Central memory CD8-positive, alpha-beta T cell (primary cell): ENCODE results near the gene RACK1.
"Not testable (repeated sequence)": the region's sequence is repeated elsewhere in the genome, so short reads cannot be mapped to it uniquely, and the experiment has no call there.

Experiments used
- ATAC-seq: fragments of 150-1000 bp; cut with Tn5 transposase; replicated peaks from 2 replicates; pipeline ENCODE4 v1.10.0; 2022; ENCODE audit warnings: mild to moderate bottlenecking, moderate FRiP score, moderate number of reproducible peaks; ENCODE audit not compliant: poor library complexity, severe bottlenecking; ENCODE audit errors: extremely low read depth
- DNase-seq, 2 donors: peaks; one replicate each; pipeline ENCODE4 v3.0.0; 2021; ENCODE audit warnings: low spot score in 2 of 2
- H3K27ac Mint-ChIP-seq: one replicate; pipeline ENCODE4 v1.8.0; 2022; ENCODE audit warnings: low read depth, mild to moderate bottlenecking, moderate library complexity, mixed read lengths
- H3K27me3 Mint-ChIP-seq: one replicate; pipeline ENCODE4 v1.8.0; 2022; ENCODE audit warnings: mixed read lengths
- H3K36me3 Mint-ChIP-seq: one replicate; pipeline ENCODE4 v1.8.0; 2022; ENCODE audit warnings: mild to moderate bottlenecking, moderate library complexity, mixed read lengths; ENCODE audit not compliant: insufficient read depth
- H3K4me1 Mint-ChIP-seq: one replicate; pipeline ENCODE4 v1.8.0; 2022; ENCODE audit warnings: mixed read lengths
- H3K4me3 Mint-ChIP-seq: one replicate; pipeline ENCODE4 v1.8.0; 2022; ENCODE audit warnings: mild to moderate bottlenecking, moderate library complexity, mixed read lengths
- H3K9me3 Mint-ChIP-seq: one replicate; pipeline ENCODE4 v1.8.0; 2022; ENCODE audit warnings: mixed read lengths

RACK1 gene

DNA sequence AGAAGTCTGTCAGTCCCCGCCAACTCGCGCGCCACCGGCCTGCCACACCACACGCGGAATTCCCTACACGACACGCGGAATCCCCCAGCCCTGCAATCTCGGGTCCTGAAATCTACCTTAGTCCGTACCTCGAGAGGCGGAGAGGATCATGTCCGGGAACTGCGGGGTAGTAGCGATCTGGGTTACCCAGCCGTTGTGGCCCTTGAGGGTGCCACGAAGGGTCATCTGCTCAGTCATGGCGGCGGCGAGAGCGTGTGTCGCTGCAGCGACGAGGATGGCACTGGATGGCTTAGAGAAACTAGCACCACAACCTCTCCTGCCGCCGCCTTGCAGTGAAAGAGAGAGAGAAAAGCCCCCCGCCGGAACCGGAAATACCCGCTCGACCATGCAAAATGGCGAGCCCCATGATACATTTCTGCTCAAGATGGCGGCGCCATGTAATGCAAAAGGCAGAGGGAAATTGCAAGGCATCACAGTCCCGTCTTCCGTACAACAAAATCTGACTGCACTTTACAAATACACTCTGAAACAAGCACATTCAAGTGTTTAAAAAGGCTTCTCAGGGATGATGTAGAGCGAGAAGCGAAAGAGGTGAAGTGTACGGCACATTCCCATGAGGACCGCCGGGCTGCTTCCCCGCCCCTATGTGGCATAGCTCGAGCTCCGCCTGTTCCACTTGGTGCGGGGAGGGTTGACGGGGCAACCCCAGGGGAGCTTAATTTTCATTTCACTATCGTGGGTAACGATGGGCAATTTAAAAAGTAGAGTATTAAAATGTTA lies at the start of gene RACK1:
Gene RACK1 (minus strand): TSS at position 343 of the 780 bp plus-strand sequence. CDS start 106 bp downstream, at position 237.
- Mint-ChIP-seq H3K27me3 (no peaks in the 10 kb centered on the region), H3K4me3 (peak within 1 kb of the TSS; percentile 98), H3K27ac (peak within 1 kb of the TSS; percentile 96), H3K4me1 (peaks cover 67% of the 10 kb centered on the region), H3K9me3 (no peaks in the 10 kb centered on the region), H3K36me3 (peaks cover 61% of the 10 kb centered on the region)
- ATAC-seq, result peak; percentile 69
- DNase-seq, result peak; percentile 82

DNA sequence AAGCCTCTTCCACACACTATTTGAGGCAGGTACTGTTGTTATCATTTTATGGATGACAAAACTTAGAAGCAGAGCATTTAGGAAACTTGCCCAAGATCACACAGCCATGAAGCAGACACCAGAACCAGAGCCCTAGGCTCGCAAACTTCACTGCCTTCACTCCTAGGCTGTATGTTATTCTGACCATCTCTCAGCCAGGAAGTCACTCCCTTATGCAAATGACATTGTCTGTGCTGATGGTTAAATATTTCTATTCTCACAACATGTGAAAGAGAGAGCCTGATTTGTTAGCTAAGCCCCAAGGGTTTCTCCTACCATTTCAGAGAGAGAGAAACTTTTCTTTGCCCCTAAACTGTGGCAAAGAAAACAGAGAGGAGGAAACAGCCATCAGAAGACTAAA lies 43.6 kb upstream of the RACK1 start:
- not testable (repeated sequence) for H3K27ac Mint-ChIP-seq, H3K36me3 Mint-ChIP-seq, H3K27me3 Mint-ChIP-seq, DNase-seq, H3K4me1 Mint-ChIP-seq, ATAC-seq, H3K9me3 Mint-ChIP-seq, H3K4me3 Mint-ChIP-seq

DNA sequence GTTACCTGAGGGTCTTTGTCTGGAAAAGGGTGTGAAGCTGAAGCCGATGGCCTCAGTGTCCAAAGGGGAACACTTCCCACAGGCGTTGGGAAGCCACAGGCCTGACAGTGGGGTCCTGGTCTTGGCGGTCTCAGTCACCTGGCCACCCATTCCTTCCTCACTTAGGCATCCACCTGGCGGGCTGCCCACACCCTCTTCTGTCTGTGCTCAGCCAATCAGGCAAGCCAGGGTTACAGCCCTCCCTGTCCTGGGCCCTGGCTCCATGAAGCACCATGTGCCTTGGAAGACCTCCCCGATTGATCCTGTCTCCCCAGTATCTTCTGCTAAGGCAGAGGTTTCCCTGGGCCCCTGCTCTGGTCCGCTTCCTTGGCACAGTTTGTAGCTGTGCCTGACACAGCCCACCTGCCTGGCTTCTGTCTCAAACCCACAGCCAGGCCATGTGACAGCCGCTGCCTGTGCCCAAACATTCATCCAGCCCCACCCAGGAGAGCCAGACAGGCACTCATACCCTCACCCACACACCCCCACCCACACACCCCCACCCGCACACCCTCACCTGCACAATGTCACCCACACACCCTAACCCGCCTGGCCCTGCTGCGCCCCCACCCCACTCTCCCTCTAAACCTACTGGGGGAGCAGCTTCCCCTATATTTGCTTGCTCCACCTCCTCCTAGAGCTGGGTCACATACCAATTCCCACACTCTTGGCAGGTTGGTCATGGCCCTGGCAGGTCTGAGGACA lies 42.4 kb upstream of the RACK1 start:
- not testable (repeated sequence) for H3K27me3 Mint-ChIP-seq, DNase-seq, H3K4me3 Mint-ChIP-seq, H3K9me3 Mint-ChIP-seq, ATAC-seq, H3K4me1 Mint-ChIP-seq, H3K27ac Mint-ChIP-seq, H3K36me3 Mint-ChIP-seq

DNA sequence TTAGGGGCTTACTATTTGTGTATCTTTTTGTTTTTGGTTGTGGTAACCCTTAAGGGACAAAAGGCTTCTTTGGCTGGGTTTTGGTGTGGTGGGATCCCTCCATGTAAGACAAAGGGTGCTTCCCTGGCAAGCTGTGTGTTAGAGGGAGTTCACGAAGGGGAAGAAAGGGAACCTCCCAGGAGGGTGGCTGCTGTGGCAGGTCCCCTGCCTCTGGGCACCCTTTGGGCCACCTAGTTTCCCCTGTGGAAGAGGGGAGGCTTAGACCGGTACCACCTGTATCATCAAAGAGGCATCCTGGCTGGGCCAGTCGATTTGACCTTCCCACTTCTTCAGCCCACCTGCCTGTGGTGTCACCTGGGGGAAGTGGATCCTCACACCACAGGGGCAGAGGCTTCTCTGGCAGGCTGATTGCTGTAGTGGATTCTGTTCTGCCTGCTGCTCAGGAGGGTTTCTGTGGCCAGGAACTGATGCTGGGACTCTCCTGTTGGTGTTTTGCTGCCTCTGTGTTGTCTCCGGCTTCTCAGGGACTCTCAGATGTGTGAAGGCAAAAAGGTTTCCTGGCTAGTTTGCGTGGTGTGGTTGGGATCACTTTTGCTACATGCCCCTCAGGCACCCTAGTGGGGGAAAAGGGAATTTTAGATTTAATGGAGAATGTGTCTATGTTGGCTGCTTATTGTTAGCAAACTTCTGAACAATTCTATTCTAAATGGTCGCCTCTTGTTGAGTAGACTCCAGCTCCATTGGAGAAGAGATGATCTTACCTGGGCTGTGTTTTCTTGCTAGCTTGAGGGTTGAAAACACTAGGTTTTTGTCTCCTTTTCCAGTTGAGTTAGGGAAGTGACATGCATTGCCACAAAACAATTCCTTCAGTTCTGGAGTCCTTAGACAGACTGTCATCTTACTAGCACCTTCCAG lies 40.4 kb upstream of the RACK1 start:
- DNase-seq, H3K4me1 Mint-ChIP-seq, ATAC-seq, H3K4me3 Mint-ChIP-seq, H3K9me3 Mint-ChIP-seq, H3K27ac Mint-ChIP-seq, H3K27me3 Mint-ChIP-seq, H3K36me3 Mint-ChIP-seq: not testable (repeated sequence)

DNA sequence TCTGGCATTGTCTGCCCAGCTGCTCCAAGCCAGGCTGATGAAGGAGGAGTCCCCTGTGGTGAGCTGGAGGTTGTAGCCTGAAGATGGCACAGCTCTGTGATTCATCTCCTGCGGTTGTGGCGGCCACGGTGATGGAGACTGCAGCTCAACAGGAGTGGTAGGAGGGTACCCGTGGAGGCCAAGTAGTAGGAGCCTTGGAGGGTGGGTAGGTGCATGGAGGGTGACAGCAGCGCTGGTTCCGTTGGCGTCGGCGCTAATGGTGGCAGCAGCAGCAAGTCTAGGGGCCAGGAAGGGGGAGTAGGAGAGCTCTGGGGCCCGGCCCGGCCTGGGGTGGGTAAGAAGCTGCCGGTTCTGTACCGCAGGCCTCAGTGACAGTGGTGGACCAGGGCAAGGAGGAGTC lies 39.6 kb upstream of the RACK1 start:
- no peaks in the 10 kb centered on the region for H3K27me3 Mint-ChIP-seq
- no peaks in the 10 kb centered on the region for H3K36me3 Mint-ChIP-seq
- H3K4me1 Mint-ChIP-seq, result no peaks in the 10 kb centered on the region
- DNase-seq (no peak), ATAC-seq (no peak)
- H3K27ac Mint-ChIP-seq, result no peak overlapping the region
- no peak overlapping the region for H3K4me3 Mint-ChIP-seq
- no peaks in the 10 kb centered on the region for H3K9me3 Mint-ChIP-seq

DNA sequence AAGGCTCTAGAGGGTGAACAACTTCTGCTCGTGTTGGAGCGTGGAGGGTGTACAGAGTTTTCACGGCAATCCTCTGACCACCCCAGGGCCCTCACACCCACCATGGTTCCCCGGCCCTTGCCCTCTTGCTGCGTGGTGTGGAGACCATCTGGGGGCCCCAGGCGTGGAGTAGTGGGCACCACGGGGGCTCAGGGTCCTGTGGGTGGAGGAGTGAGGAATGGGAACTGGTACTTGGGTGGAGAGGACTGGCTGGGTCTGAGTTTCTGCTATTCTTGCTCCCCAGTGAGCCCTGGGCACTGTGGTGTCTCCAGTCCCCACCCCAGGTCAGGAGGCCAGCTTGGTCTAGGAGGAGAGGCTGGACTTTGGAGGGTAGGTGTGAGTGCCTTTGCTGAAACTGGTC lies 39.2 kb upstream of the RACK1 start:
- Mint-ChIP-seq H3K27me3 (no peaks in the 10 kb centered on the region), H3K9me3 (no peaks in the 10 kb centered on the region), H3K4me1 (no peaks in the 10 kb centered on the region), H3K27ac (no peak overlapping the region), H3K4me3 (no peak overlapping the region), H3K36me3 (no peaks in the 10 kb centered on the region)
- ATAC-seq (no peak), DNase-seq (no peak)

DNA sequence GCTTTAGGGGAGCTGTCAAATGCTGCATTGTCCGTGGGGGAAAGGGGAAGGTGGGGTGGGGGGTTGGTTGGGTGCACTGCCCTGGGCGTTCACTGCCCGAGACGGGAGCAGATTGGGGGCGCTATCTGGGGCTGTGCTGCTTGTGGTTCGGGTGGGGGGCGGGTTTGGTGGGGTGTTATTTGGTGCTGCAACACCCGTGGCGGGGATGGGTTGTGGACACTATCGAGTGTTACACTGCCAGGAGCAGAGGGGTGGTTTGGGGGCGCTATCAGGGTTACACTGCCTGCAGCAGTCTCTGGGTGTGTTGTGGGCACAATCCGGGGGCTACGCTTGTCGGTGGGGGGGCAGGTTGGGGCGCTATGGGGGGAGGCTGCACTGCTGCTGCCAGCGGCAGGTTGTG lies 38.7 kb upstream of the RACK1 start:
- not testable (repeated sequence) for H3K4me3 Mint-ChIP-seq, H3K27ac Mint-ChIP-seq, ATAC-seq, DNase-seq, H3K4me1 Mint-ChIP-seq, H3K36me3 Mint-ChIP-seq, H3K27me3 Mint-ChIP-seq, H3K9me3 Mint-ChIP-seq

DNA sequence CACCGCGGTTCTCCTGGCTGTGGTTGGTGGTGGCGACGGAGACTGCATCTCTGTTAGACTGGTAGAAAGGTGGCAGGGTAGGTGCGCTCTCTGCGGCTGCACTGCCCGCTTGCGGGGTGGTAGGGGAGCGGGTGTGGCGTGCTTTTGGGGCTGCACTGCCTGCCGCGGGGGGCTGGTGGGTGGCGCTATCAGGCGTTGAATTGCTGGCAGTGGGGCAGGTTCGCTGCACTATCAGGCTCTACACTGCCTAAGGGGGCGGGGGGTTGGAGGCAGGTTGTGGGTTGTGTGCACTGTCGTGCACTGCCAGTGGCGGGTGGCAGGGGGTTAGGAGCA lies 38.2 kb upstream of the RACK1 start:
- Mint-ChIP-seq H3K27me3 (no peaks in the 10 kb centered on the region), H3K27ac (no peak overlapping the region), H3K4me1 (no peaks in the 10 kb centered on the region), H3K9me3 (no peaks in the 10 kb centered on the region), H3K36me3 (no peaks in the 10 kb centered on the region), H3K4me3 (no peak overlapping the region)
- ATAC-seq (no peak), DNase-seq (no peak)

DNA sequence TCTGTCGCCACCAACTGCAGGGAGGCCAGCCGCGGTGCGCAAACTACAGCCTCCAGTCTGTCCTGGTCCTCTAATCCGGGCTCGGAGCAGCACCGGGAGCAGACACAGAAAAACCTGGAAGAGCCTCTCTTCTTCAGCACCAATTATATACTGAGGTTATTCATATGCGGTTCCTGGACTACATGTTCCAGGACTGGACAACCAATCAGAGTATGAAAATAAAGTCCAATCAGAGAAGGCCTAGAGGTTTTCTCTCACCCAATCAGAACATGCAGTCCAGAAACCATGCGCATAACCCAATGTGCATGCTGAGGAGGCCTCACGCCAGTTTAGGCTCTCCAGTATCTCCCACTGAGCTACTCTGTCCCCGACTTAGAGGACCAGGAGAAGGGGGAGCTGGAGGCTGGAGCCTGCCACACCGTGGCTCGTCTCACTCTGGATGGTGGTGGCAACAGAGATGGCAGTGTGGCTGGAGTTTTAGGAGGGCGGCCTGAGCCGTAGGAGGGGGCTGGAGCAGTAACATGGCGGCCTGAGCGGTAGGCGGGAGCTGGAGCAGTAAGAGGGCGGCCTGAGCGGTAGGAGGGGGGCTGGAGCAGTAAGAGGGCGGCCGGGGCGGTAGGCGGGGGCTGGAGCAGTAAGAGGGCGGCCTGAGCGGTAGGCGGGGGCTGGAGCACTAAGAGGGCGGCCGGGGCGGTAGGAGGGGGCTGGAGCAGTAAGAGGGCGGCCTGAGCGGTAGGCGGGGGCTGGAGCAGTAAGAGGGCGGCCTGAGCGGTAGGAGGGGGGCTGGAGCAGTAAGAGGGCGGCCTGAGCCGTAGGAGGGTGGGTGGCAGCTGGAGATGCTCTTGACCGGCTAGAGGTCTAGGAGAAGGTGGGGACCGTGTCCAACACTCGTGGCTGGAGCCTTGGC lies 37.6 kb upstream of the RACK1 start:
- no peaks in the 10 kb centered on the region for H3K9me3 Mint-ChIP-seq
- H3K4me1 Mint-ChIP-seq, result no peaks in the 10 kb centered on the region
- ATAC-seq (no peak), DNase-seq (no peak)
- H3K4me3 Mint-ChIP-seq, result no peak overlapping the region
- H3K27me3 Mint-ChIP-seq, result no peaks in the 10 kb centered on the region
- no peaks in the 10 kb centered on the region for H3K36me3 Mint-ChIP-seq
- H3K27ac Mint-ChIP-seq, result no peak overlapping the region

DNA sequence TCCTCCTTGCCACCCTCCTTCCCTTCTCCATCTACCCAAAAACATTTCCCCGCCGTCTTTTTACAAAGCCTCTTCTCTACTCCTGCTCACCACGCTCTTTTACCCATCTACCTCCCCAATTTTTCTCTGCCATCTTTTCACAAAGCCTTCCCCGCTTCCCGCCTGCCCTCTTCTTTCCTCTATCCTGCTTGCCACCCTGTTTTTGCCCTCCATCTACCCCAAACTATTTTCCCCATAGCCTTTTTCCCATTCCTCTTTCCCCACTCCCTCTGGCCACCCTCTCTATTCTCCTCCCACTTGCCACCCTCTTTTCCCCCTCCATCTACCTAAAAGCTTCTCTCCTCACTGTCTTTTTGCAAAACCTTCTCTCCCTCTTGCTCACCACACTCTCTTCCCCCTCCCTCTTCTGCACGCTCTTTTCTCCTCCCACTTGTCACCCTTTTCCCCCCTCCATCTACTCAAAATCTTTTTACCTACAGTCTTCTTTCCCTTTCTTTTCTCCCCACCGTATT lies 36.6 kb upstream of the RACK1 start:
- Mint-ChIP-seq H3K4me1 (no peaks in the 10 kb centered on the region), H3K27me3 (no peaks in the 10 kb centered on the region), H3K9me3 (no peaks in the 10 kb centered on the region), H3K4me3 (no peak overlapping the region), H3K27ac (no peak overlapping the region), H3K36me3 (no peaks in the 10 kb centered on the region)
- DNase-seq, result no peak
- no peak for ATAC-seq

DNA sequence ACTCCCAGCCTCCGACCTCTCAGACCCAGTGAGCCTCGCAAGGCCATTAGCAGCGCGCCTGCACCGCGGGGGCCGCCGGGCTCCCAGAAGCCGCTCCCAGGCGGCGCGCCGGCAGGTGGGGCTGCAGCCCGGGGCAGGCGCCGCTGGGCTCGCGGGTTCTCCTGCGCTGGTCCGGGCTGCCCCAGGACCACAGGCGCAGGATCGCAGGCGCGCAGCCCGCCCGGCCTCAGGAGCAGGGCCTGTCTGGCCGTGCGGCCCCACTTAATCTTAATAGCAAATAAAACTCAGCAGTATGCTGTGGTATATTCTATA lies 29.7 kb upstream of the RACK1 start:
- DNase-seq, result peak in 1 of 2 donors; percentile 3
- H3K9me3 Mint-ChIP-seq, ATAC-seq, H3K4me3 Mint-ChIP-seq, H3K36me3 Mint-ChIP-seq, H3K4me1 Mint-ChIP-seq, H3K27me3 Mint-ChIP-seq, H3K27ac Mint-ChIP-seq: not testable (repeated sequence)

DNA sequence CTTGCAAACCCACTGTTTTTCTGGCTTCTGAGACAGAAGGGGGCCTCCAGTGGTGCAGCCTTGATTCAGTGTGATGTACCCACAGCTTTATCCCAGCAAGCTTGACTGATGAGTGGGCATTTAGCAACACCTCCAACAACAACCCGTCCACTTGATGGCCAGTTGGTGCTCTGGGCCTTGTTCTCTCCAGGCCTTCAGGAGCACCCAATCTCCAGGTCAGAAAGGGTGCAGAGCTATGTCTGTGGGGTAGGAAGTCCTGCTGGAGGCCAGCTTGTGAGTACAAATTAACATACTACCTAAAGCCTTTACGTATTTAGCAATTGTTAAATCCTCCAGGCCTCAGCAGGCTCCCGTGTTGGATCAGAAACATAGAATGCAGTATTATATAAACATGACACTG lies 27.4 kb upstream of the RACK1 start:
- no peaks in the 10 kb centered on the region for H3K4me1 Mint-ChIP-seq
- no peak overlapping the region for H3K27ac Mint-ChIP-seq
- DNase-seq (peak in 1 of 2 donors; percentile 2), ATAC-seq (no peak)
- no peaks in the 10 kb centered on the region for H3K9me3 Mint-ChIP-seq
- H3K27me3 Mint-ChIP-seq, result no peaks in the 10 kb centered on the region
- H3K4me3 Mint-ChIP-seq, result no peak overlapping the region
- H3K36me3 Mint-ChIP-seq, result no peaks in the 10 kb centered on the region
